ENCODE results near the gene PRR3.

- TF ChIP-seq EP300 (IDR thresholded peaks at IDR 0.05), result no peak
- no peak for TF ChIP-seq POLR2A (IDR thresholded peaks at IDR 0.05)
- no peak for TF ChIP-seq CTCF (IDR thresholded peaks at IDR 0.05)
- TF ChIP-seq POLR2AphosphoS5 (IDR thresholded peaks at IDR 0.05), result no peak
Observed at GRCh38 chr6:30572148-30572547, 15.1 kb downstream of the PRR3 start.

Data from gastroesophageal sphincter (tissue), 3 donors.